Neuronal stem cell (in vitro differentiated cells): ENCODE results near the gene KIAA1671.

ENCODE experiments used
- DNase-seq: peaks from one replicate; pipeline ENCODE4 v3.0.0-alpha.2; 2013; ENCODE audit warnings: low spot score
- H2AFZ ChIP-seq: one replicate; pipeline ENCODE4 v1.6.1; 2013; ENCODE audit warnings: mild to moderate bottlenecking, low read length, inconsistent platforms
- H2AK5ac ChIP-seq: 2 replicates; pipeline ENCODE4 v1.6.1; 2013; ENCODE audit warnings: low read depth, mild to moderate bottlenecking, inconsistent platforms, low read length, moderate library complexity, mixed read lengths
- H2BK120ac ChIP-seq: 2 replicates; pipeline ENCODE4 v1.6.1; 2013; ENCODE audit warnings: low read depth, mild to moderate bottlenecking, inconsistent platforms, low read length, moderate library complexity, mixed read lengths
- H2BK12ac ChIP-seq: one replicate; pipeline ENCODE4 v1.6.1; 2013; ENCODE audit warnings: low read length, inconsistent platforms
- H2BK15ac ChIP-seq: 2 replicates; pipeline ENCODE4 v1.6.1; 2013; ENCODE audit warnings: mild to moderate bottlenecking, low read length, inconsistent platforms, mixed read lengths
- H2BK5ac ChIP-seq: one replicate; pipeline ENCODE4 v1.6.1; 2013; ENCODE audit warnings: inconsistent platforms, mild to moderate bottlenecking, low read length, moderate library complexity
- H3K14ac ChIP-seq: one replicate; pipeline ENCODE4 v1.6.1; 2013; ENCODE audit warnings: low read length, inconsistent platforms
- H3K18ac ChIP-seq: 2 replicates; pipeline ENCODE4 v1.6.1; 2013; ENCODE audit warnings: low read length, inconsistent platforms
- H3K23ac ChIP-seq: 2 replicates; pipeline ENCODE4 v1.6.1; 2013; ENCODE audit warnings: low read depth, mild to moderate bottlenecking, mixed read lengths, low read length, inconsistent platforms; ENCODE audit not compliant: poor library complexity
- H3K27ac ChIP-seq: replicated peaks from 3 replicates; pipeline ENCODE4 v1.5.1; 2013; ENCODE audit warnings: low read length, inconsistent platforms
- H3K27me3 ChIP-seq, 3 experiments: 2 replicates each; pipeline ENCODE4 v1.6.1; 2013; ENCODE audit warnings: low read length in 3 of 3, mild to moderate bottlenecking in 2 of 3, inconsistent platforms in 1 of 3, low read depth in 1 of 3, mixed read lengths in 1 of 3, moderate library complexity in 1 of 3; ENCODE audit not compliant: control insufficient read depth in 3 of 3, insufficient read depth in 3 of 3
- H3K36me3 ChIP-seq, 2 donors: replicated peaks in 1 of 2; 2 replicates each; pipeline ENCODE4 v1.6.1; 2013; ENCODE audit warnings: low read length in 2 of 2; ENCODE audit not compliant: control insufficient read depth in 2 of 2, insufficient read depth in 2 of 2
- H3K4ac ChIP-seq: 2 replicates; pipeline ENCODE4 v1.6.1; 2013; ENCODE audit warnings: inconsistent platforms, mild to moderate bottlenecking, low read length, moderate library complexity
- H3K4me1 ChIP-seq, 2 donors: 1 replicate in 1 of 2; 2 replicates in 1 of 2; pipeline ENCODE4 v1.6.1; 2013; ENCODE audit warnings: low read length in 2 of 2, low read depth in 1 of 2; ENCODE audit not compliant: control insufficient read depth in 2 of 2, insufficient read depth in 1 of 2
- H3K4me2 ChIP-seq: one replicate; pipeline ENCODE4 v1.6.1; 2013; ENCODE audit warnings: mild to moderate bottlenecking, low read length, inconsistent platforms; ENCODE audit not compliant: insufficient read depth, poor library complexity, severe bottlenecking
- H3K4me3 ChIP-seq, 2 donors: 2 replicates each; pipeline ENCODE4 v1.5.1; 2013; ENCODE audit warnings: low read length in 2 of 2, mild to moderate bottlenecking in 2 of 2, inconsistent platforms in 1 of 2, moderate library complexity in 1 of 2
- H3K79me1 ChIP-seq: one replicate; pipeline ENCODE4 v1.6.1; 2013; ENCODE audit warnings: low read depth, mild to moderate bottlenecking, inconsistent platforms, low read length, moderate library complexity
- H3K9ac ChIP-seq: one replicate; pipeline ENCODE4 v1.6.1; 2013; ENCODE audit warnings: mild to moderate bottlenecking, low read depth, low read length, inconsistent platforms; ENCODE audit not compliant: poor library complexity
- H3K9me3 ChIP-seq, 2 donors: replicated peaks in 1 of 2; 2 replicates each; pipeline versions ENCODE3 to v1.6.1; 2013; ENCODE audit warnings: low read length in 2 of 2, mild to moderate bottlenecking in 2 of 2, inconsistent platforms in 1 of 2, low read depth in 1 of 2, mixed read lengths in 1 of 2, moderate library complexity in 1 of 2; ENCODE audit not compliant: control insufficient read depth in 2 of 2, insufficient read depth in 1 of 2
- H4K8ac ChIP-seq: one replicate; pipeline ENCODE4 v1.6.1; 2013; ENCODE audit warnings: low read depth, mild to moderate bottlenecking, inconsistent platforms, low read length, moderate library complexity
- H4K91ac ChIP-seq: one replicate; pipeline ENCODE4 v1.6.1; 2013; ENCODE audit warnings: low read length, low read depth, mild to moderate bottlenecking, inconsistent platforms; ENCODE audit not compliant: poor library complexity
- WGBS, 2 donors: extraction: QIAGEN DNeasy Blood & Tissue Kit; methylation state at CpG; one replicate each; pipeline ENCODE4 v1.1.7; 2013; ENCODE audit warnings: missing lambda C conversion rate in 2 of 2, mixed read lengths in 1 of 2; ENCODE audit not compliant: insufficient read length in 2 of 2, insufficient replicate concordance in 1 of 2; ENCODE audit errors: extremely low coverage in 2 of 2; 5-methylcytosine and 5-hydroxymethylcytosine counted together

Gene KIAA1671

GRCh38 chr22:25206998-25207397, 254.5 kb downstream of the KIAA1671 start:
- Histone ChIP-seq H3K27ac (no peak overlapping the region), H3K27me3 (no peaks in the 10 kb centered on the region), H3K4me1 (peaks cover 0 to 2% of the 10 kb centered on the region in 2 donors), H3K9ac (no peak overlapping the region), H2BK12ac (no peak overlapping the region), H3K36me3 (no peaks in the 10 kb centered on the region), H3K14ac (no peak overlapping the region), H4K8ac (no peak overlapping the region), H3K18ac (peak overlapping the region; percentile 15), H3K4me2 (no peak overlapping the region), H2AK5ac (no peak overlapping the region), H2BK15ac (no peak overlapping the region), H3K4me3 (no peak overlapping the region), H2BK5ac (no peak overlapping the region), H3K4ac (no peak overlapping the region), H2AFZ (no peak overlapping the region), H2BK120ac (no peak overlapping the region), H3K79me1 (no peaks in the 10 kb centered on the region), H3K9me3 (no peaks in the 10 kb centered on the region), H4K91ac (no peak overlapping the region), H3K23ac (no peak overlapping the region)
- no peak for DNase-seq
- no CpG with 5 or more reads among the region's 21 CpGs for WGBS, 2 donors

- Histone ChIP-seq H3K27me3 (no peaks in the 10 kb centered on the region), H4K91ac (no peak overlapping the region), H3K4me3 (no peak overlapping the region), H3K18ac (no peak overlapping the region), H2BK5ac (no peak overlapping the region), H3K4ac (no peak overlapping the region), H2AK5ac (no peak overlapping the region), H3K23ac (no peak overlapping the region), H4K8ac (no peak overlapping the region), H3K4me2 (no peak overlapping the region), H3K36me3 (no peaks in the 10 kb centered on the region), H2BK15ac (no peak overlapping the region), H3K79me1 (no peaks in the 10 kb centered on the region), H2BK120ac (no peak overlapping the region), H3K27ac (no peak overlapping the region), H2BK12ac (no peak overlapping the region), H3K9ac (no peak overlapping the region), H3K14ac (no peak overlapping the region), H2AFZ (no peak overlapping the region), H3K9me3 (no peaks in the 10 kb centered on the region), H3K4me1 (peaks cover 0 to 2% of the 10 kb centered on the region in 2 donors)
- DNase-seq, result no peak
- 100% methylated on average over 1 of the region's 2 CpGs for WGBS, 2 donors
Measured at GRCh38 chr22:25207553-25208157, 255.1 kb downstream of the KIAA1671 start.

- H2AFZ ChIP-seq, result no peak overlapping the region
- no peak overlapping the region for H3K4me2 ChIP-seq
- no peak overlapping the region for H2BK15ac ChIP-seq
- H3K79me1 ChIP-seq, result no peaks in the 10 kb centered on the region
- H3K4me1 ChIP-seq, result peaks cover 0 to 2% of the 10 kb centered on the region in 2 donors
- no peak overlapping the region for H2AK5ac ChIP-seq
- H3K27ac ChIP-seq, result no peak overlapping the region
- H2BK120ac ChIP-seq, result no peak overlapping the region
- no peak overlapping the region for H3K14ac ChIP-seq
- H3K18ac ChIP-seq, result no peak overlapping the region
- no peak overlapping the region for H4K8ac ChIP-seq
- no peak overlapping the region for H2BK12ac ChIP-seq
- no CpG with 5 or more reads among the region's 2 CpGs for WGBS, 2 donors
- H3K9ac ChIP-seq, result no peak overlapping the region
- H3K4ac ChIP-seq, result no peak overlapping the region
- no peak overlapping the region for H3K4me3 ChIP-seq
- H3K23ac ChIP-seq, result no peak overlapping the region
- H2BK5ac ChIP-seq, result no peak overlapping the region
- no peak overlapping the region for H4K91ac ChIP-seq
- no peaks in the 10 kb centered on the region for H3K27me3 ChIP-seq
- no peak for DNase-seq
- peaks cover 0 to 4% of the 10 kb centered on the region in 2 donors for H3K9me3 ChIP-seq
- H3K36me3 ChIP-seq, result no peaks in the 10 kb centered on the region
Measured at GRCh38 chr22:25208328-25208727, 255.8 kb downstream of the KIAA1671 start.

GRCh38 chr22:25208743-25209505, 256.4 kb downstream of the KIAA1671 start:
- DNase-seq, result no peak
- Histone ChIP-seq H3K14ac (no peak overlapping the region), H3K4me3 (no peak overlapping the region), H2BK12ac (no peak overlapping the region), H3K27ac (no peak overlapping the region), H2BK120ac (no peak overlapping the region), H3K9me3 (peaks cover 0 to 9% of the 10 kb centered on the region in 2 donors), H3K79me1 (no peaks in the 10 kb centered on the region), H3K4ac (no peak overlapping the region), H2BK15ac (no peak overlapping the region), H3K9ac (no peak overlapping the region), H2BK5ac (no peak overlapping the region), H4K8ac (no peak overlapping the region), H2AK5ac (no peak overlapping the region), H3K4me2 (no peak overlapping the region), H3K18ac (no peak overlapping the region), H3K27me3 (no peaks in the 10 kb centered on the region), H3K23ac (no peak overlapping the region), H4K91ac (no peak overlapping the region), H3K4me1 (peaks cover 0 to 2% of the 10 kb centered on the region in 2 donors), H3K36me3 (no peaks in the 10 kb centered on the region), H2AFZ (no peak overlapping the region)
- no CpG with 5 or more reads among the region's 17 CpGs for WGBS, 2 donors
